Activated T-helper 2 cell treated with anti-CD3 and anti-CD28 coated beads, Interferon-gamma antibody, Interleukin-2, Interleukin-4, amounts not matched to agents 10 μg/mL and 5 μg/mL and 100 μg/mL, durations not matched to agents 14 hours and 24 hours and 36 hours (primary cell): ENCODE measurements around the gene SSBP4. TPM values are rescaled to one million over a fixed set of nuclear protein-coding genes. Genes with fewer than 3 reads are reported as not detected.

Experiments used
- DNase-seq: peaks from one replicate; pipeline ENCODE4 v3.0.0; 2021; ENCODE audit warnings: low spot score
- H3K27ac Mint-ChIP-seq: one replicate; pipeline ENCODE4 v1.8.0; 2021; ENCODE audit warnings: mixed read lengths
- H3K27me3 Mint-ChIP-seq: one replicate; pipeline ENCODE4 v1.8.0; 2021; ENCODE audit warnings: low read depth, mixed read lengths
- H3K36me3 Mint-ChIP-seq: one replicate; pipeline ENCODE4 v1.8.0; 2021; ENCODE audit warnings: low read depth, mixed read lengths
- H3K4me1 Mint-ChIP-seq: one replicate; pipeline ENCODE4 v1.8.0; 2021; ENCODE audit warnings: low read depth, mixed read lengths
- H3K4me3 Mint-ChIP-seq: one replicate; pipeline ENCODE4 v1.8.0; 2021; ENCODE audit warnings: low read depth, mild to moderate bottlenecking, moderate library complexity, mixed read lengths
- H3K9me3 Mint-ChIP-seq: one replicate; pipeline ENCODE4 v1.8.0; 2021; ENCODE audit warnings: mixed read lengths
- intact Hi-C: fragments of 100-400 bp; cut with micrococcal nuclease; formaldehyde crosslinking; loops from one replicate; pipeline ENCODE4 v1.15.1; 2023
- total RNA-seq: library from RNA; stranded (reverse); gene quantifications from 2 replicates; pipeline ENCODE4 v1.2.3, GENCODE V29; 2022

SSBP4 gene
- total RNA-seq, 1 donor from 2014 or later = 133 TPM

DNA sequence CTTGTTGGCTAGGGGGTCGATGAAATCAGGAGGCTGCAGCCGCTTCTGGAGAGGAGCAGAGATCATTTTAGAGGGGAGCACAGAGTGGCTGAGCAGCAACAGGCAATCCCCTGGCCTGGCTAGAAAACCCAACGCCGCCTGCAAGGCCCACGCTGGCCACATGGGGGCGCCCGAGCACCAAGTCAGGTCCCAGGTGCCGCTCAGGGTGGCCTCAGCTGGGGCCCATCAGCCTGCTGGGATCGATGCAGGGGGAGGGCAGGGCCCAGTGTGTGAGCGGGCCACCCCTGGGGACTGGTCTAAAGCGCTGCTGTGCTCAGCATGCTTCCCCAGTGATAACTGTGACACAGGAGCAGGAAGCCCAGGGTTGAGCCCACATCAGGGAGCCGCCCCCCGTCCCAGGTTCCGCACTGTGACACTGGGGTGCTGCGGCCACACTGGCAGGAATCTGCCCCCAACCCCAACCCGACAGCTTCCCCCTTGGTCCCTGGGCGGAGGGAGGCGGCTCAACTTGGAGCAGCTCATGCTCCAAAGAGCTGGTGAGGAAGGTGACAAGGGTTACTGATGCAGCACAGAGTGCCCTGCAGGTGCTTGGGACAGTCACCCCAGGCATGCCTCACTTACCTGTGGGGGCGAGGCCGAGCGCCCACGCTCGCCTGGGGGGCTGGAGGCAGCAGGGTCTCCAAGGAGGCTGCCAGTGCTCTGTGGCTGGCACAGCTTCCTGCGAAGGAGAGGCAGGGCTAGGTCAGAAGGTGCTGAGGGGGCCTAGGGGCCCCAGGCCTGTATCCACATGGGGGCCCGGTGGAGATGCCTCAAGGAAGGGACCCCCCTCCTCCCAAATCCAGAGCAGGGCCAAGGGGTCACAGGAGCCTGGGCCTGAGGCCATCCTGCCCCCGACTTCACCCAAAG lies 32.0 kb downstream of the SSBP4 start:
- Mint-ChIP-seq H3K27ac (no peak overlapping the region), H3K9me3 (no peaks in the 10 kb centered on the region), H3K4me1 (no peaks in the 10 kb centered on the region), H3K36me3 (peaks cover 44% of the 10 kb centered on the region), H3K27me3 (no peaks in the 10 kb centered on the region), H3K4me3 (no peak overlapping the region)
- intact Hi-C loops = loop anchor here (10.0 kb wide), 1 partner anchor 394 kb away; no protein-coding TSS in a partner anchor
- DNase-seq = peak; percentile 80

DNA sequence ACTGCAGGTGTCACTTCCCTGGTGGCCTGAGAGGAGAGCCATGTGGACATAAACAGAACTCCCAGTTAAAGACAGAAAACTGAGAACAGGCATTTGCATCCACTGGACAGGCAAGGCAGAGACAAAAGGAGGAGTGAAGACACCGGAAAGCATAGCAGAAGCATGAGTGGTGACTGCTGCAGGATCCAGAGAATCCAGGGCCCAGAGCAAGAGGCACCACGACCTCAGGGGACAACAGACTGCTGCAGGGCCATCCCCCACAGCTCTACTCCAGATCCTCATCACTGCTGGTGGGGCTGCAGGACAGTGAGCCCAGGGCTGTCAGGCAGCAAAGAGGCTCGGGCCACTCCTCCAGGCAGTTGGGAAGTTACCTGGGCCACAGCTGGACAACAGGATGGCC lies 33.2 kb downstream of the SSBP4 start:
- H3K4me1 Mint-ChIP-seq = no peaks in the 10 kb centered on the region
- no peaks in the 10 kb centered on the region for H3K27me3 Mint-ChIP-seq
- intact Hi-C loops = loop anchor here (10.0 kb wide), 1 partner anchor 392 kb away; no protein-coding TSS in a partner anchor
- no peak overlapping the region for H3K4me3 Mint-ChIP-seq
- H3K36me3 Mint-ChIP-seq = peaks cover 39% of the 10 kb centered on the region
- no peak overlapping the region for H3K27ac Mint-ChIP-seq
- DNase-seq = no peak
- no peaks in the 10 kb centered on the region for H3K9me3 Mint-ChIP-seq

DNA sequence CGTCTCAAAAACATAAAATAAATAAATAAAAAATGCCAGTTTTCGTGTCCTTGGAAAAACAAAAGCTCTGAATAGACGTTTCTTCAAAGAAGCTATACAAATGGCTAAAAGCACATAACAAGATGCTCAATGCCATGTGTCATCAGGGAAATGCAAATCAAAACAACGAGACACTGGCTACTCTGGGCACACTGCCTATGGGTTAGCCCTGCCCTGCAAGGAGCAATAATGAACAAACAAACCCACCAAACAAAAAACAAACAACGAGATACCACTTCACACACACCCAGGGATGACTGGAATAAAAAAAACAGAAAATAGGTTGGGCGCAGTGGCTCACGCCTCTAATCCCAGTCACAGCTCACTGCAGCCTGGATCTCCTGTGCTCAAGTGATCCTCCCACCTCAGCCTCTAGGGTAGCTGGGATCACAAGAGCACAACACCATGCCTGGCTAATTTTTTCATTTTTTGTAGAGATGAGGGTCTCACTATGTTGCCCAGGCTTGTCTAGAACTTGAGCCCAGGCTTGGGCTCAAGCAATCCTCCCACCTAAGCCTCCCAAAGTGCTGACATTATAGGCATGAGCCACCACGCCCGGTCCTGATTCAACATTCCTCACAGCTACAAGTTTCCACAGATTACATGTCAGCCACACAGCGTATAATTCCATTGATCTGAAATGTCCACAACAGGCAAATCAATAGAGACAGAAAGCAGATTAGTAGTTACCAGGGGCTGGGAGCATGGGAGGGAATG lies 34.2 kb downstream of the SSBP4 start:
- intact Hi-C loops = loop anchor here (10.0 kb wide), 1 partner anchor 391 kb away; no protein-coding TSS in a partner anchor
- Mint-ChIP-seq H3K9me3 (no peaks in the 10 kb centered on the region), H3K36me3 (peaks cover 31% of the 10 kb centered on the region), H3K4me1 (no peaks in the 10 kb centered on the region), H3K27ac (no peak overlapping the region), H3K27me3 (no peaks in the 10 kb centered on the region), H3K4me3 (no peak overlapping the region)
- DNase-seq = no peak

DNA sequence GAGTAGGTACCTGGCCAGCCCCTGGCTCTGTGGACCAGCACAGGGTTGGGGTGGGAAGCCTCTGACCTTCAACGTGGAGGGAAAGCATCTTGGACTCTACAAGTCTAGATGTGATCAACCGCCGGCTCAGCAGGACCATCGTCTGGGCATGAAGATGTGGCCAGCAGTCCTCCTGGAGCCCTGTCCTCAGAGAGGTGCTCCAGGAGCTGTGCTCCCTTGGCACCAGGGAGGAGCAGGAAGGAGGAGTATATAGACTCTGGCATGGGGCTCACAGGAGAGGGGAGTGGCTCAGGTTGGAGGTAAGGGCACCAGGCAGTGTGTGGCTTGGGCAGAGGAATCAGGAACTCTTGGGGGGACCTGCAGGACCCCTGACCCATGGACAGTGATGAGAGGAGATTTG lies 37.1 kb downstream of the SSBP4 start:
- H3K4me3 Mint-ChIP-seq = no peak overlapping the region
- no peak overlapping the region for H3K27ac Mint-ChIP-seq
- H3K36me3 Mint-ChIP-seq = peaks cover 29% of the 10 kb centered on the region
- no peak for DNase-seq
- H3K4me1 Mint-ChIP-seq = no peaks in the 10 kb centered on the region
- intact Hi-C loops = loop anchor here (10.0 kb wide), 1 partner anchor 389 kb away; no protein-coding TSS in a partner anchor
- no peaks in the 10 kb centered on the region for H3K27me3 Mint-ChIP-seq
- no peaks in the 10 kb centered on the region for H3K9me3 Mint-ChIP-seq

DNA sequence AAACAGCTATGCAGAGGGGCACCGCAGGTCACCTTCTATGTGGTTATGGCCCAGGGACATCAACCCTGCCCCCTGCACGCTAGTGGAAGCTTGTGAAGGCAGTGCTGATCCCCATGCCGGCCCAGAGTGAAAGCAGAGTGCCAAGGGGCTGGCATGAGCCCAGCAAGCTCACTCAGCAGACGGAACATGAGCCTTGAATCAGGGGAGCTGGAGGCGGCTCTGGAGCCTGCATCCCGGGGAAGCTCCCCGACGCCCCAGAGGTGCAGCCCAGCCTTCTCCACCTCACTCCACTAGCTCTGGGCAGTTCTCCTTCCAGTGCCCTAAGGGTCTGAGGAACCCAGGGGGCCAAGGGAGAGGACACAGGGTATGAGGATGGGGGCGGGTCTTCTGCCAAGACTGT lies 37.8 kb downstream of the SSBP4 start:
- Mint-ChIP-seq H3K36me3 (peaks cover 35% of the 10 kb centered on the region), H3K27me3 (no peaks in the 10 kb centered on the region), H3K4me3 (no peak overlapping the region), H3K4me1 (peaks cover 3% of the 10 kb centered on the region), H3K9me3 (no peaks in the 10 kb centered on the region), H3K27ac (no peak overlapping the region)
- no peak for DNase-seq
- intact Hi-C loops = loop anchor here (10.0 kb wide), 1 partner anchor 388 kb away; no protein-coding TSS in a partner anchor

DNA sequence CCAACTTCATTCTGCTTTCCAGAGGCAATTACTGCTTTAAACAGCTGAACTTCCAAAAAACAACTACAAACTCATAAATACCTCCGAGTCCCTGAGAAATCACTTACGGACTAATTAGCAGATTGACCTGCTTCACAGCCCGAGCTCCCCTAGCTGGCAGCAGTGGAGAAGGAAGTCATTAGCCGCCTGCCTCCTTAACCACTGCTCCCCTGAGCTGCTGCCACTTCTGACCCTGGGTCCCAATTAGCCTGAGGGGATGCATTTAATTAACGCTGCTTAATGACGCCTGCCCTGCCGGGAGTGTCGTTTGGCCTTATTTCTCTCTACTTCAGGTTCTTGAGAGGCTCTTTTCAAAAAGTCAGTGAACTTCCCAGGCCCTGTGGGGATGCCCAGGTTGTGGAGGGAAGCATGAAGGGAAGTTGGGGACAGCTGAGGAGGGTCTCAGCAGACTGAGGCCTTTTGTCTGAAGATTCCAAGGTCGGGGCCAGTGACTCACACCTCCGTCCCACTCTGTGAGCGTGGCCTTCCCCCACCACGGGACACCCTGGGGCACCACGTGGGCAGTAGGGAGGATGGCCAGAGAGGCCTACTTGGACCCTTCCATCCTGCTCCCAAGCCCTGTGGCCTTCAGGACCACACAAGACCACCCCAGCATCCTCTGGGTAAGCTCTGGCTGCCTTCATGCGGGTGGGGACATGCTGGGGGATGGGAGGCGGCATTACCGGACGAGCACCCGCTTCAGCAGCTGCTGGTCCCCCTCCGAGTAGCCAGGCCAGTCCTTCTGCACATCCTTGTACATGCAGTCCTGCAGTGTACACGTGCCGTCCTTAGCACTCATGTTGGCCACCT lies 38.5 kb downstream of the SSBP4 start:
- no peak for DNase-seq
- H3K27ac Mint-ChIP-seq = no peak overlapping the region
- intact Hi-C loops = loop anchor here (10.0 kb wide), 1 partner anchor 387 kb away; no protein-coding TSS in a partner anchor

DNA sequence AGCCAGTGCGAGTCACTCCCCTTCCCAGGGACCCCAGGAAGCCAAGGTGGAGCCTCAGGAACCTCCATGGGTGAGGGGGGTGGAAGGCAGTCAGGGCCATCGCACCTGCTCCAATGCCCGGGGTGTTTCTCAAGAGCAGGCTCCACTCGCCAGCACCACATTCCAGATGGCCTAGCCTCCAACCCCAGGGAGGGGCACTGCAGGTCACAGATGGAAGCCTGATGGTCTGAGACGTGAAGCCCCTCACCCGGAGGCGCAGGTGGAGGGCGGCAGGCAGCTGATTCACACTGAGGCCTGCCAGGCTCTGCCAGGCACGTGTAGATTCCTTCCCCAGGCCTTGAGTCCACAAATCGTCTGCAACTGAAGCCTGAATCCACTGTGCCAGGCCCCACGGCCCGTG lies 41.7 kb downstream of the SSBP4 start:
- no peaks in the 10 kb centered on the region for H3K9me3 Mint-ChIP-seq
- no peak overlapping the region for H3K4me3 Mint-ChIP-seq
- H3K27me3 Mint-ChIP-seq = no peaks in the 10 kb centered on the region
- no peak overlapping the region for H3K27ac Mint-ChIP-seq
- H3K36me3 Mint-ChIP-seq = peaks cover 43% of the 10 kb centered on the region
- peaks cover 8% of the 10 kb centered on the region for H3K4me1 Mint-ChIP-seq
- intact Hi-C loops = no loop called here
- DNase-seq = no peak

More for the DNA sequence above, 38.5 kb downstream of the SSBP4 start:
- Mint-ChIP-seq H3K36me3 (peaks cover 36% of the 10 kb centered on the region), H3K27me3 (no peaks in the 10 kb centered on the region), H3K4me3 (no peak overlapping the region), H3K4me1 (peaks cover 3% of the 10 kb centered on the region), H3K9me3 (no peaks in the 10 kb centered on the region)

DNA sequence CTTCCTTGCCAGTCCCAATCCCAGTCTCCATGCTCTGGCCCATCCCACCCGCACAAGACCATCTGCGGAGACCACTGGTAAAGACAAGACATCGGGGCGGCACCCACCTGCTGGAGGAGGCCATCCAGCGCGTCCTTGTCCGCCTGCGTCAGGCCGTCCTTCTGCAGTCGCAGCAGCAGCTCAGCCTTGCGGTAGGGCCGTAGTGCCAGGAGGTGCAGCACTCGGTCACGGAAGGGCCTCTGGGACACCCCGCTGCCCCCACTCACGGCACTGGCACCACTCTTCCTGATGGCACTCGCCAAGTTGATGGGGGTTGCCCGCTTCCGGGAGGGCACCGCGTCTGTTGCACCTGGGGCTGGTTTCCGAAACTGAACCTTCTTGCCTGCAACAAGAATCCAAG lies 42.3 kb downstream of the SSBP4 start:
- intact Hi-C loops = no loop called here
- no peak for DNase-seq
- no peak overlapping the region for H3K4me3 Mint-ChIP-seq
- peaks cover 8% of the 10 kb centered on the region for H3K4me1 Mint-ChIP-seq
- no peak overlapping the region for H3K27ac Mint-ChIP-seq
- no peaks in the 10 kb centered on the region for H3K27me3 Mint-ChIP-seq
- peaks cover 37% of the 10 kb centered on the region for H3K36me3 Mint-ChIP-seq
- H3K9me3 Mint-ChIP-seq = no peaks in the 10 kb centered on the region

DNA sequence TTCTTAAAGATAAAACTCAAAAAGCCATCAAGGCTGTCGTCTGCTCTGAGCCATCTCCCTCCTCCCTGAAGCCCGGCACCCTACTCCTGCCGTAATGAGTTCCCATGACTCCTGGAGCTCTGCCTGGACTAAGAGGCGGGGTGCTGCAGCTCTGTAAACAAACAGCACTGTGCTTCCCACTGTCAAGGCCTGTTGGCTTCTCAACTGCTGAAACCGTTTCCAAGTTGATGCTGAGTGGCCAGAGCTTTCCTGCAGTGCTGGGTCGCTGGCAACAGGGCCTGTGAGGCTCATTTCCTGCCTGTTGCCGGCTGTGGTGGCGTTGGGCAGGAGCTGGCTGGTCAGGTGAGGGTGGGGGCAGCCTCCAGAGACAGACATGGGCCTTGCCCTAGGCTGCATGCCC lies 45.4 kb downstream of the SSBP4 start:
- intact Hi-C loops = no loop called here
- H3K27me3 Mint-ChIP-seq = no peaks in the 10 kb centered on the region
- H3K4me3 Mint-ChIP-seq = no peak overlapping the region
- H3K36me3 Mint-ChIP-seq = peaks cover 33% of the 10 kb centered on the region
- no peak for DNase-seq
- H3K27ac Mint-ChIP-seq = peak overlapping the region; percentile 65
- H3K4me1 Mint-ChIP-seq = peaks cover 14% of the 10 kb centered on the region
- no peaks in the 10 kb centered on the region for H3K9me3 Mint-ChIP-seq

DNA sequence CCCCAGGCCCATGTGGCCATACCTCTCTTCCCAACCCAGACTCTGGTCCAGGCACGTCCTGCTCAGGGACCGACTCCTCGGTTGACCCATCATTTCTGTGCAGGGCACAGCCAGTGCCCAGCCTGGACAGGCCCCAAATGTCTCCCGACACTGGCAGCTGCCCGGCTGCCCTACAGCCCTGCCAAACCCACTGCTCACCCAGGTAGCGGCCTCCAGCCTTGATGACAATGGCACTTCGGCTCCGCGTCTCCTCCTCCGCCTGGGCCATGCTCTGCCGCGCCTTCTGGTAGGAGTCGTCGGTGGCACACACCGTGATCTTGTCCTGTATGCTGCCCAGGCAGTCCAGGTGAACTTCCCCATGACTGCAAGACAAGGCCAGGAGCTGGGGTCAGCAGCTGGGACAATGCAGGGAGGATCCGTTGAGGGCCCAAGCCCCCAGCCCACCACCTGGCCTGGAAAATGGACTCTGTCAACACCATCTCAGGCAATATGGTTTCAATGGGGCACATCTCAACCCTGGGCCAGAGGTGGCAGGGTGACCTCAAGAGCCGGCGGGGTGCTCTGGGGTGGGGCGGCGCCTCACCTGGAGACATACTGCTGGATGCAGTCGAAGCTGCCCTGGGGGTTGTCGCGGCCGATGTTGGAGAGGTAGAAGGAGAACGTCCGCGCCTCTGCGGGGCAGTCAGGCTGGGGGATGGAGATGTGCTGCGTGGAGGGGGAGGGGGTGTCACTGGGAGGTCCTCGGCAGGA lies 46.2 kb downstream of the SSBP4 start:
- Mint-ChIP-seq H3K4me1 (peaks cover 14% of the 10 kb centered on the region), H3K9me3 (no peaks in the 10 kb centered on the region), H3K27ac (no peak overlapping the region), H3K36me3 (peaks cover 29% of the 10 kb centered on the region), H3K4me3 (no peak overlapping the region), H3K27me3 (no peaks in the 10 kb centered on the region)
- DNase-seq = no peak
- intact Hi-C loops = no loop called here

DNA sequence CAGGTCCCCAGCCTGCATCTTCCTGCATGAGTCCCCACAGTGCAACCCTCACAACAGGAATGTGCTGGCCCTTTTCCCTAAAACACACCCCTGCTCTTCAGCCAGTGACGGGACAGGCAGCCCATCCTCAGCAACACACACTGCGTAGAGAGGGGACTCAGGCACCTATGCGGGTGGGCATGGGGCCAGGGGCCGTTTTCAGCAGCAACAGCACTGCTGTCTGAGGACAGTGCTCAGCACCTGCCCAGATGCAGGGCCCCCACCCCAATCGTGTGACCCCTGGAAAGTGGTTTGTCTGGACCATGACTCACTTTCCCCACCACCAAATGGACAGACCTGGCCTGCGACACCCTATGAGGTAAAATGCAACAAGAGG lies 46.8 kb downstream of the SSBP4 start:
- no peaks in the 10 kb centered on the region for H3K27me3 Mint-ChIP-seq
- no peaks in the 10 kb centered on the region for H3K9me3 Mint-ChIP-seq
- H3K4me3 Mint-ChIP-seq = no peak overlapping the region
- no peak overlapping the region for H3K27ac Mint-ChIP-seq
- H3K4me1 Mint-ChIP-seq = peaks cover 14% of the 10 kb centered on the region
- intact Hi-C loops = no loop called here
- H3K36me3 Mint-ChIP-seq = peaks cover 27% of the 10 kb centered on the region
- no peak for DNase-seq

DNA sequence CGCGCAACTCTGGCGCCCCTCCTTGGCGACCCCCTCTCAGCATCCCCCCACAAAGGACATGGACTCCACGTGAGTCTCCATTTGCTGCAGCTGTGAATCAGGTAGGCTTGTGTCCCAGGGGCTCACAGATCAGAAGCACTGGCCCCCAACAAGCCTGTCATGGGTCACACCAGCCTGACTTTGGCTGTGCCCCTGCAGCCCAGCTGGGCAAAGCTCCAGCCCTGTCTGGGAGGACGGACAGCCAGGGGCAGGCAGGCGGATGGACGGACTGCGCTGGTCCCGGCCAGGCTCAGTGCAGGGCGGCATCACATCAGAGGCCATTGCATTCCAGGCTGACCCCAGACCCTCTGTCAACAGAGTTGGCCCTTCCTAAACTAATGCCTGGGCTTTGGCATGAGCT lies 47.2 kb downstream of the SSBP4 start:
- DNase-seq = no peak
- intact Hi-C loops = no loop called here
- Mint-ChIP-seq H3K4me1 (peaks cover 14% of the 10 kb centered on the region), H3K27me3 (no peaks in the 10 kb centered on the region), H3K36me3 (peaks cover 26% of the 10 kb centered on the region), H3K4me3 (no peak overlapping the region), H3K27ac (no peak overlapping the region), H3K9me3 (no peaks in the 10 kb centered on the region)
